ENCODE measurements around the gene AP4M1. TPM values are rescaled to one million over a fixed set of nuclear protein-coding genes. Genes with fewer than 3 reads are reported as not detected.
"Not testable (repeated sequence)": the region's sequence is repeated elsewhere in the genome, so short reads cannot be mapped to it uniquely, and the experiment has no call there.

The AP4M1 gene
- total RNA-seq, 4 donors from 2014 or later = 9.1 to 26.6 (median 19.4) TPM

DNA sequence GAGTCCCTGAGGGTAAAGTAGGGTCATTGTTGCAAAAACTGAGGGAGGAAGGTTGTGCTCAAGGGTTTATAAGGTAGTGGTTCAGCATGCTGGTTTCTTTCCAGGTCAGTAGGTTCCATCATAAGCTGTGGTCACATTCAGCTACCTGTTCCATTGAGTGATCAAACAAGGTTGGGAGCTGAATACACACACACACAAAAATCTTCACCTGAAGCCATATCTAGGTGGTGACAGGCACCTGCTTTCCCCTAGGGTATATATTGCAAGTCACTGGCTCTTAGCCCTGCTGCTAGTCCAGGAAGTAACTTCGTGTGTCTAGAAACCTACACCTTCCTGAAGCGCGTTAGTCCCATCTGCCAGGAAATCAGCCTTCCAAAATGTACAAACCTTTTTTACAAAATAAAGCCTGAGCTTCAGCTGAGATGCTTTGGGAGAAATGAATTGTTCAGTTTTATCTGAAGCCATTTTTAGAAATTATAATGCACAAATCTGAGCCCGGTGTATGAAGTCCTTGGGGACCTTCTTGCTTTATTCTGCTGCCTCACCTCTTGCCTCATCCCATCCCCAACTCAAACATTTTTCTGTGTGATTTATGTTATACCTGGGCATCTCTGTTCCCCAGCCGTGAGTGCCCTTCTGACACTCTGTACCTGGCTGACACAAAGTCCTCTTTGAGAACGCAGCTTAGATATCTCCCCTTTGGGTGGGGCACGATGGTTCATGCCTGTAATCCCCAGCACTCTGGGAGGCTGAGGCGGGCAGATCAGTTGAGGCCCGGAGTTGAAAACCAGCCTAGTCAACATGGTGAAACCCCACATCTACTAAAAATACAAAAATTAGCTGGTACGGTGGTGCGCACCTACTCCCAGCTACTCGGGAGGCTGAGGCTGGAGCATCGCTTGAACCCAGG, 36.7 kb downstream of the AP4M1 start:
- no peak overlapping the region for H3K27ac ChIP-seq
- 73 to 77% methylated on average over 13 of the region's 13 CpGs for WGBS, 2 donors
- H3K27me3 ChIP-seq = no peaks in the 10 kb centered on the region
- DNase-seq = no peak
- intact Hi-C loops (cut with DNase I) = no loop called here
- peaks cover 0 to 7% of the 10 kb centered on the region in 2 donors for H3K4me1 ChIP-seq
- H3K4me3 ChIP-seq (replicated peaks in 1 of 3) = no peak overlapping the region
- no peaks in the 10 kb centered on the region for H3K9me3 ChIP-seq
- TF ChIP-seq, protein P1, sequence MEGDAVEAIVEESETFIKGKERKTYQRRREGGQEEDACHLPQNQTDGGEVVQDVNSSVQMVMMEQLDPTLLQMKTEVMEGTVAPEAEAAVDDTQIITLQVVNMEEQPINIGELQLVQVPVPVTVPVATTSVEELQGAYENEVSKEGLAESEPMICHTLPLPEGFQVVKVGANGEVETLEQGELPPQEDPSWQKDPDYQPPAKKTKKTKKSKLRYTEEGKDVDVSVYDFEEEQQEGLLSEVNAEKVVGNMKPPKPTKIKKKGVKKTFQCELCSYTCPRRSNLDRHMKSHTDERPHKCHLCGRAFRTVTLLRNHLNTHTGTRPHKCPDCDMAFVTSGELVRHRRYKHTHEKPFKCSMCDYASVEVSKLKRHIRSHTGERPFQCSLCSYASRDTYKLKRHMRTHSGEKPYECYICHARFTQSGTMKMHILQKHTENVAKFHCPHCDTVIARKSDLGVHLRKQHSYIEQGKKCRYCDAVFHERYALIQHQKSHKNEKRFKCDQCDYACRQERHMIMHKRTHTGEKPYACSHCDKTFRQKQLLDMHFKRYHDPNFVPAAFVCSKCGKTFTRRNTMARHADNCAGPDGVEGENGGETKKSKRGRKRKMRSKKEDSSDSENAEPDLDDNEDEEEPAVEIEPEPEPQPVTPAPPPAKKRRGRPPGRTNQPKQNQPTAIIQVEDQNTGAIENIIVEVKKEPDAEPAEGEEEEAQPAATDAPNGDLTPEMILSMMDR (IDR thresholded peaks at IDR 0.05) = no peak
- TF ChIP-seq POLR2A (IDR thresholded peaks at IDR 0.05) = no peak
- no peaks in the 10 kb centered on the region for H3K36me3 ChIP-seq

DNA sequence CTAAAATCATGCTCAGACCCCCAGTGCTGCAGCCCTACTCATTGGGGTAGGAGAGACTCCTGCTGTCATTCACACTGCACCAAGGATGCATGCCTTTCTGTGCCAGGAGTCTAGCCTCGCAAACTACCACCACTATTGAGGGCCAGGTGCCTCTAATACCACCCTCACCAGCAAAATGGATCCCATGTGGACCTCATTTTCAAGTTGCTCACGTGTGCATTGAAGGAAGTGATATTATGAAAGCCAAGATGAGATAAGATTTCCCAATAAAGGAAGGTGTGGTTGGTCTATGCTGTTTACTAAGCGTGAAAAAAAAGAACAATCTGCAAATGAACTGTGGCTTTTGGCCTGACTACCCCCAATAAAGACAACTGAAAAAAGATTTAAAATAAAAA, 40.1 kb downstream of the AP4M1 start:
- no peak for TF ChIP-seq POLR2A (IDR thresholded peaks at IDR 0.05)
- TF ChIP-seq, protein P1 (IDR thresholded peaks at IDR 0.05) = no peak
- WGBS, 2 donors = 70 to 84% methylated on average over 3 of the region's 3 CpGs

DNA sequence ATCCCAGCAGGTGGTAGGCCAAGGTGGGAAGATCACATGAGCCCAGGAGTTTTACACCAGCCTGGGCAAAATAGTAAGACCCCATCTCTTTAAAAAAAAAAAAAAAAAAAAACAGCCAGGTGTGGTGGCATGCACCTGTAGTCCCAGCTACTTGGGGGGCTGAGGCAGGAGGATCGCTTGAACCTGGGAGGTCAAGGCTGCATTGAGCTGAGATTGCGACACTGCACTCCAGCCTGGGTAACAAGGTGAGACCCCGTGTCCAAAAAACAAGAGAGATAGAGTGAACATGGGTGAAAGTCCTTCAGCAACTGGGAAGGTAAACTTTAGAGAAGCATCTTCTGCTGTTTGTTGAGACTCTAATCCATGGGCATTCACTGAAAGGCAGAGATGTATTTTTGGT, 41.0 kb downstream of the AP4M1 start:
- H3K9me3 ChIP-seq = no peaks in the 10 kb centered on the region
- no peak overlapping the region for H3K4me3 ChIP-seq (replicated peaks in 1 of 3)
- no peaks in the 10 kb centered on the region for H3K36me3 ChIP-seq
- 91 to 93% methylated on average over 3 of the region's 3 CpGs for WGBS, 2 donors
- intact Hi-C loops (cut with DNase I) = no loop called here
- H3K4me1 ChIP-seq = peaks cover 0 to 7% of the 10 kb centered on the region in 2 donors
- no peak for DNase-seq
- no peak for TF ChIP-seq POLR2A (IDR thresholded peaks at IDR 0.05)
- TF ChIP-seq, protein P1 (IDR thresholded peaks at IDR 0.05) = no peak
- H3K27me3 ChIP-seq = no peaks in the 10 kb centered on the region
- no peak overlapping the region for H3K27ac ChIP-seq

More for the DNA sequence above, 40.1 kb downstream of the AP4M1 start:
- Histone ChIP-seq H3K36me3 (no peaks in the 10 kb centered on the region), H3K9me3 (no peaks in the 10 kb centered on the region), H3K27me3 (no peaks in the 10 kb centered on the region), H3K4me3 (replicated peaks in 1 of 3) (no peak overlapping the region), H3K27ac (no peak overlapping the region), H3K4me1 (peaks cover 0 to 7% of the 10 kb centered on the region in 2 donors)
- intact Hi-C loops (cut with DNase I) = no loop called here
- no peak for DNase-seq

DNA sequence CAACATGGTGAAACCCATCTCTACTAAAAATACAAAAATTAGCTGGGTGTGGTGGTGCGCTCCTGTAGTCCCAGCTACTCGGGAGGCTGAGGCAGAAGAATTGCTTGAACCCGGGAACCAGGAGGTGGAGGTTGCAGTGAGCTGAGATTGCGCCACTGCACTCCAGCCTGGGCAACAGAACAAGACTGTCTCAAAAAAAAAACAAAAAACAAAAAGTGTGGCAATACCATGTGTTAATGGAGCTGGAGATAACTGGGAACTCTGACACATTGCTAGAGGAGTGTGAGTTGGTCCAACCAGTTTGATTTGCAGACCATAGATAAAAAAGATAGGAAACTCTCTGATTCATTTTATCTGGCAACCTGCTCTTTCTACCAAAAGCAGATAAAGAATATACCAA, 44.9 kb downstream of the AP4M1 start:
- H3K27ac ChIP-seq; H3K27me3 ChIP-seq; DNase-seq; H3K4me3 ChIP-seq (replicated peaks in 1 of 3); H3K4me1 ChIP-seq; intact Hi-C loops (cut with DNase I); H3K36me3 ChIP-seq; H3K9me3 ChIP-seq: not testable (repeated sequence)
- 91 to 95% methylated on average over 4 of the region's 4 CpGs for WGBS, 2 donors

DNA sequence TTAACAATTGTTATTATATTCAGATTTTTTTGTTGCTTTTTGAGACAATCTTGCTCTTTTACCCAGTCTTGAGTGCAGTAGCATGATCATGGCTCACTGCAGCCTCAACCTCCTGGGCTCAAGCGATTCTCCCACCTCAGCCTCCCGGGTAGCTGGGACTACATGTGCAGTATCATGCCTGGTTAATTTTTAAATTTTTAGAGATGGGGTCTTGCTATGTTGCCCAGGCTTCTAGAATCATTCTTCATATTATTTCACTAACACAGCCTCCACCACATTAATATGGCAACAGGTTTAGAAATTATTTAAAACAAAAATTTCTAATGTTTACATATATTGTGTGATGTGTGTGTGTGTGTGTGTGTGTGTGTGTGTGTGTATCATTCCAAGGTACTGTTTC, 45.8 kb downstream of the AP4M1 start:
- TF ChIP-seq POLR2A (IDR thresholded peaks at IDR 0.05) = no peak
- TF ChIP-seq, protein P1 (IDR thresholded peaks at IDR 0.05) = no peak
- Histone ChIP-seq H3K27me3 (no peaks in the 10 kb centered on the region), H3K4me3 (replicated peaks in 1 of 3) (no peak overlapping the region), H3K9me3 (no peaks in the 10 kb centered on the region), H3K36me3 (no peaks in the 10 kb centered on the region), H3K27ac (no peak overlapping the region), H3K4me1 (peaks cover 0 to 7% of the 10 kb centered on the region in 2 donors)
- no peak for DNase-seq
- intact Hi-C loops (cut with DNase I) = no loop called here
- whole genome bisulfite sequencing, 2 donors = 92 to 98% methylated on average over 2 of the region's 2 CpGs

Data from thyroid gland (tissue), 4 donors.